GM23248 (cell line): ENCODE results near the gene HSH2D.

Source experiments
- EZH2 ChIP-seq: fragments of 200-600 bp; sonication (generic); IDR thresholded peaks from 2 replicates; pipeline ENCODE4 v1.6.1; 2018; ENCODE audit warnings: antibody characterized with exemption, mild to moderate bottlenecking; ENCODE audit not compliant: insufficient read depth, poor library complexity, severe bottlenecking
- EZH2phosphoT487 ChIP-seq: fragments of 200-600 bp; sonication (generic); IDR thresholded peaks from 2 replicates; pipeline ENCODE4 v1.6.1; 2018; ENCODE audit warnings: antibody characterized with exemption, moderate library complexity, mild to moderate bottlenecking, low read depth; ENCODE audit not compliant: insufficient read depth

DNA sequence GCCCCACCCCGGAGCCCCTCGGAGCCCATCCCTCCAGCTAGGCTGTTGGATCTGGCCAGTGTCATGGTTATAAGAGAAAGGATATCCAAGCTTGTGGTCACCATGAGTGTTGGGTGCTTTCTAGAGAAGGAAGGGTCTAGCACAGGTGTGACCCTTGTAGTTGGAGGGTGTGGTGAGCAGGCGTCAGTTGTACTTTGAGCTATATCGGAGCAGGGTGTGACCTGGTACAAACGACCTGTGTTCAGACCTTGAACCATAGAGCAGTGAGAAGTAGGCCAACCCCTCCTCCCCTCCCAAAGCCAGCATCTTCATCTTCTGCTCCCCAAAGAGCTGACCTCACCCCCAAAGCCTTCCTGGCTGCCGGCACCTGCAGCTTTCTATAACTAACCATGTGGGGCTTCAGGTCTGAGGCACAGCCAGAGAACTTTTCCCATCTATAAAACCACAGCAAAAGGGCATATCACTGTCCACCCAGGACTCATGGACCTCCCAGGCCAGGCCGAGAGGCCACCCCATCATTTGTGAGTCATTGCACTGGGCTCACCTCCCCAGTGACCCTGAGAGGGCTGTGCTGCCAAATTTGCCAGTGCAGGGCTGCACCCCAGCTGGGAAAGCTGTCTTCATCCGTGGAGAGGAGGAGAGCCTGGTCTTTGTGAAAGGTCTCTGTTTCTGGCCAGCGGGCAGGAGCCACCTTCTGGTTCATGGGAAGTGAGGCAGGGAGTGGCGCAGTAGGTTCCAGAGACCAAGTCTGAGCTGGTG, 17.6 kb upstream of the HSH2D start:
- no peak for TF ChIP-seq EZH2
- TF ChIP-seq EZH2phosphoT487: no peak
